IMR-90 (cell line): Measurements from ENCODE around the gene APCDD1. TPM values are rescaled to one million over a fixed set of nuclear protein-coding genes. Genes with fewer than 3 reads are reported as not detected.

Experiments used
- ATAC-seq: fragments of 200-7000 bp; cut with Tn5 transposase; 2 replicates; pipeline ENCODE4 v1.9.1; 2020; ENCODE audit warnings: low read depth, mild to moderate bottlenecking, moderate library complexity
- BruUV-seq: library from RNA; stranded (reverse); fragments of 400-500 nt; replicated peaks from 2 replicates; lab custom pipeline; 2021; lab: Mats Ljungman, UMichigan
- CTCF ChIA-PET: fragments of 300-600 bp; formaldehyde crosslinking; extraction: SDS; loops from one replicate; lab custom pipeline; 2021; ENCODE audit warnings: antibody characterized with exemption; lab: Yijun Ruan, JAX
- POLR2A ChIA-PET: fragments of 300-600 bp; sonication (Branson Sonifier 250); formaldehyde crosslinking; loops from one replicate; lab custom pipeline; 2022; ENCODE audit warnings: antibody characterized with exemption; ENCODE audit not compliant: unreplicated experiment; lab: Charles Lee
- DNase-seq: peaks from one replicate; pipeline ENCODE4 v3.0.0; 2013
- H2AFZ ChIP-seq: replicated peaks from 2 replicates; pipeline ENCODE3; 2013; ENCODE audit warnings: low read length, mild to moderate bottlenecking; ENCODE audit not compliant: poor library complexity
- H2AK5ac ChIP-seq: 2 replicates; pipeline ENCODE4 v1.6.1; 2013; ENCODE audit warnings: low read depth, low read length, inconsistent platforms
- H2AK9ac ChIP-seq: replicated peaks from 2 replicates; pipeline ENCODE3; 2013; ENCODE audit warnings: mild to moderate bottlenecking, low read depth, low read length, moderate library complexity; ENCODE audit not compliant: poor library complexity
- H2BK120ac ChIP-seq: 2 replicates; pipeline ENCODE4 v1.6.1; 2013; ENCODE audit warnings: low read depth, low read length, inconsistent platforms
- H2BK15ac ChIP-seq: 3 replicates; pipeline ENCODE4 v1.6.1; 2013; ENCODE audit warnings: low read depth, low read length, inconsistent platforms
- H2BK20ac ChIP-seq: 2 replicates; pipeline ENCODE4 v1.6.1; 2013; ENCODE audit warnings: low read depth, mild to moderate bottlenecking, inconsistent platforms, low read length, moderate library complexity
- H2BK5ac ChIP-seq: 2 replicates; pipeline ENCODE4 v1.6.1; 2013; ENCODE audit warnings: mild to moderate bottlenecking, low read depth, low read length, inconsistent platforms; ENCODE audit not compliant: poor library complexity, severe bottlenecking
- H3K14ac ChIP-seq: replicated peaks from 2 replicates; pipeline ENCODE4 v1.6.1; 2013; ENCODE audit warnings: low read depth, low read length, inconsistent platforms
- H3K18ac ChIP-seq: 2 replicates; pipeline ENCODE4 v1.6.1; 2013; ENCODE audit warnings: low read depth, low read length, control low read depth
- H3K23ac ChIP-seq: 2 replicates; pipeline ENCODE4 v1.6.1; 2013; ENCODE audit warnings: low read depth, low read length, inconsistent platforms
- H3K27ac ChIP-seq: 2 replicates; pipeline ENCODE4 v1.5.1; 2013; ENCODE audit warnings: mild to moderate bottlenecking, control low read depth, low read length; ENCODE audit not compliant: insufficient read depth
- H3K27me3 ChIP-seq: 2 replicates; pipeline ENCODE4 v1.6.1; 2013; ENCODE audit warnings: low read length; ENCODE audit not compliant: control insufficient read depth, insufficient read depth
- H3K36me3 ChIP-seq: 2 replicates; pipeline ENCODE4 v1.6.1; 2013; ENCODE audit warnings: low read length, mixed read lengths; ENCODE audit not compliant: control insufficient read depth, insufficient read depth
- H3K4ac ChIP-seq: 2 replicates; pipeline ENCODE4 v1.6.1; 2013; ENCODE audit warnings: low read depth, low read length, inconsistent platforms
- H3K4me1 ChIP-seq: 2 replicates; pipeline ENCODE4 v1.6.1; 2013; ENCODE audit warnings: low read length, mixed read lengths; ENCODE audit not compliant: control insufficient read depth, insufficient read depth
- H3K4me2 ChIP-seq: 2 replicates; pipeline ENCODE4 v1.6.1; 2013; ENCODE audit warnings: low read depth, mild to moderate bottlenecking, control low read depth, low read length, moderate library complexity
- H3K4me3 ChIP-seq: 2 replicates; pipeline ENCODE4 v1.5.1; 2013; ENCODE audit warnings: low read depth, mild to moderate bottlenecking, control low read depth, low read length, moderate library complexity; ENCODE audit not compliant: insufficient read depth
- H3K56ac ChIP-seq: 2 replicates; pipeline ENCODE4 v1.6.1; 2013; ENCODE audit warnings: low read length, inconsistent platforms; ENCODE audit not compliant: insufficient read depth; ENCODE audit errors: extremely low read depth
- H3K79me1 ChIP-seq, 2 experiments: 2 replicates each; pipeline ENCODE4 v1.6.1; 2013; ENCODE audit warnings: low read length in 2 of 2, inconsistent platforms in 1 of 2, low read depth in 1 of 2
- H3K9ac ChIP-seq: 2 replicates; pipeline ENCODE4 v1.6.1; 2013; ENCODE audit warnings: low read depth, low read length, control low read depth
- H3K9me1 ChIP-seq: 2 replicates; pipeline ENCODE4 v1.6.1; 2013; ENCODE audit warnings: low read length, inconsistent platforms; ENCODE audit not compliant: insufficient read depth
- H3K9me3 ChIP-seq: 2 replicates; pipeline ENCODE4 v1.6.1; 2013; ENCODE audit warnings: low read length; ENCODE audit not compliant: control insufficient read depth, insufficient read depth
- H4K20me1 ChIP-seq: 2 replicates; pipeline ENCODE4 v1.6.1; 2013; ENCODE audit warnings: low read length, inconsistent platforms; ENCODE audit not compliant: insufficient read depth
- H4K5ac ChIP-seq: 2 replicates; pipeline ENCODE4 v1.6.1; 2013; ENCODE audit warnings: mild to moderate bottlenecking, low read depth, low read length, control low read depth
- H4K8ac ChIP-seq, 2 experiments: 2 replicates each; pipeline ENCODE4 v1.6.1; 2013; ENCODE audit warnings: low read depth in 2 of 2, low read length in 2 of 2, control low read depth in 1 of 2, inconsistent platforms in 1 of 2
- H4K91ac ChIP-seq: 2 replicates; pipeline ENCODE4 v1.6.1; 2013; ENCODE audit warnings: low read depth, low read length, inconsistent platforms; ENCODE audit not compliant: insufficient read depth
- BHLHE40 ChIP-seq: fragments of 150-350 bp; IDR thresholded peaks from 2 replicates; pipeline ENCODE4 v1.6.1; 2016; ENCODE audit warnings: mild to moderate bottlenecking, low read depth, low read length
- CEBPB ChIP-seq: IDR thresholded peaks from 2 replicates; pipeline ENCODE4 v1.6.1; 2012; ENCODE audit warnings: low read depth, low read length, improper control_type of control experiment
- CHD1 ChIP-seq: IDR thresholded peaks from 2 replicates; pipeline ENCODE4 v1.6.1; 2012; ENCODE audit warnings: low read depth, low read length, improper control_type of control experiment
- MAFK ChIP-seq: IDR thresholded peaks from 2 replicates; pipeline ENCODE4 v1.6.1; 2012; ENCODE audit warnings: low read depth, low read length, improper control_type of control experiment
- MAZ ChIP-seq: IDR thresholded peaks from 2 replicates; pipeline ENCODE4 v1.6.1; 2012; ENCODE audit warnings: low read depth, mild to moderate bottlenecking, low read length, improper control_type of control experiment, moderate library complexity, borderline replicate concordance
- NFE2L2 ChIP-seq: fragments of 150-350 bp; IDR thresholded peaks from 2 replicates; pipeline ENCODE4 v1.6.1; 2016; ENCODE audit warnings: low read depth, mild to moderate bottlenecking, low read length
- RFX5 ChIP-seq: IDR thresholded peaks from 2 replicates; pipeline ENCODE4 v1.8.0; 2012; ENCODE audit warnings: low read depth, mild to moderate bottlenecking, low read length, moderate library complexity
- WGBS, 2 experiments: methylation state at CpG; one replicate each; pipeline versions ENCODE4 v1.1.5 to v1.1.7; 2013; ENCODE audit warnings: missing lambda C conversion rate in 2 of 2; ENCODE audit not compliant: insufficient read length in 1 of 2; ENCODE audit errors: extremely low coverage in 2 of 2; 5-methylcytosine and 5-hydroxymethylcytosine counted together
- dilution Hi-C: fragments of 300-500 bp; cut with HindIII; formaldehyde crosslinking; loops from one replicate; pipeline ENCODE4 v1.14.3; 2018; ENCODE audit warnings: low sequenced_read_pairs; ENCODE audit not compliant: unreplicated experiment
- in situ Hi-C: fragments of 300-500 bp; cut with MboI; formaldehyde crosslinking; loops from 3 replicates; pipeline ENCODE4 v1.14.3; 2019; ENCODE audit warnings: low sequenced_read_pairs, inconsistent platforms, mixed read lengths
- intact Hi-C: fragments of 100-400 bp; cut with micrococcal nuclease; formaldehyde crosslinking; loops from 2 replicates; pipeline ENCODE4 v1.10.0; 2022
- polyA plus RNA-seq, 3 experiments: library from polyadenylated mRNA; depleted of rRNA; stranded (reverse); fragments of >200 nt; gene quantifications; 2 replicates each; pipeline ENCODE4 v1.2.3, GENCODE V29; 2012; ENCODE audit warnings: low replicate concordance in 1 of 3
- total RNA-seq: library from RNA; depleted of rRNA; stranded (reverse); fragments of >200 nt; gene quantifications from 2 replicates; pipeline ENCODE4 v1.2.3, GENCODE V29; 2012
- TF ChIP-seq, protein P1 (sequence below): fragments of 150-350 bp; IDR thresholded peaks from 2 replicates; pipeline ENCODE4 v1.6.1; 2017; ENCODE audit warnings: mild to moderate bottlenecking, antibody characterized with exemption, low read length, low read depth

Gene APCDD1
- total and polyA plus RNA-seq, 2 of the 4 experiments (the other 2 are of a cell fraction): 1.1 to 2.2 TPM

DNA sequence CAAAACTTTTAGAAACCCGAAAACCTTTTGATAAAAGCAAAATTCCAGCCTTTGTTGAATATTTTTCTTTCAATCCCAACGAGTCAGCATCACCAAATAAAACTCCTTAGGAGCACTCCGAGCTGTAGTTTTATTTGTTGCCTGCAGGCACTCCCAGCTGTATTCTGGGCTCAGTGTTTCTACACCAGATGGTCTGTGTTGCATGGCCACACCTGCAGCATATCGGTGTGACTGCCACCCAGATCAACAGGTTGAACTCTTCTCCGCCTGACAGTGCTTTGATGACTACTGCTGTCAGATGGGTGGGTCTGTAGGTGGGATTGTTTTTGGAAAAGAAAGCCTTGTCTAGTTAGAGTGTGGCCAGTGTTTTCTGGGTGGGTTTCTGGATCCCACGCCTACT, 32.7 kb downstream of the APCDD1 start:
- dilution Hi-C loops: no loop called here
- POLR2A ChIA-PET: no interaction called here

More for the DNA sequence above, 32.7 kb downstream of the APCDD1 start:
- TF ChIP-seq MAZ (no peak), MAFK (no peak), NFE2L2 (no peak), CHD1 (no peak), CEBPB (no peak), BHLHE40 (no peak), RFX5 (no peak)
- TF ChIP-seq, protein P1, sequence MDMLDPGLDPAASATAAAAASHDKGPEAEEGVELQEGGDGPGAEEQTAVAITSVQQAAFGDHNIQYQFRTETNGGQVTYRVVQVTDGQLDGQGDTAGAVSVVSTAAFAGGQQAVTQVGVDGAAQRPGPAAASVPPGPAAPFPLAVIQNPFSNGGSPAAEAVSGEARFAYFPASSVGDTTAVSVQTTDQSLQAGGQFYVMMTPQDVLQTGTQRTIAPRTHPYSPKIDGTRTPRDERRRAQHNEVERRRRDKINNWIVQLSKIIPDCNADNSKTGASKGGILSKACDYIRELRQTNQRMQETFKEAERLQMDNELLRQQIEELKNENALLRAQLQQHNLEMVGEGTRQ: no peak
- Histone ChIP-seq H3K56ac (no peak overlapping the region), H3K9me1 (no peaks in the 10 kb centered on the region), H3K9ac (no peak overlapping the region), H3K4me3 (no peak overlapping the region), H2AFZ (no peak overlapping the region), H2BK120ac (no peak overlapping the region), H3K79me1 (no peaks in the 10 kb centered on the region), H2BK20ac (no peak overlapping the region), H2AK9ac (no peak overlapping the region), H3K36me3 (no peaks in the 10 kb centered on the region; the same call in 1 of the 2 replicates), H4K20me1 (no peaks in the 10 kb centered on the region), H2BK5ac (no peak overlapping the region), H3K27me3 (peaks cover 7% of the 10 kb centered on the region), H3K4me2 (no peak overlapping the region), H3K23ac (no peak overlapping the region), H2BK15ac (no peak overlapping the region), H3K14ac (no peak overlapping the region), H2AK5ac (no peak overlapping the region), H3K27ac (no peak overlapping the region), H3K9me3 (no peaks in the 10 kb centered on the region), H3K4me1 (no peaks in the 10 kb centered on the region), H4K8ac (no peak overlapping the region), H4K5ac (no peak overlapping the region), H3K18ac (no peak overlapping the region), H3K4ac (no peak overlapping the region), H4K91ac (no peak overlapping the region)
- no TSS peak for BruUV-seq
- DNase-seq: no peak
- WGBS, 2 experiments: 50% methylated on average over 1 of the region's 6 CpGs; no CpG with 5 or more reads in 1 of the 2 experiments
- ATAC-seq: no peak
- CTCF ChIA-PET: interaction anchor here (1.0 kb wide), 1 partner anchor 12 kb away, joined by 3 read pairs; no protein-coding TSS in a partner anchor
- intact Hi-C loops (no loop called here), in situ Hi-C loops (no loop called here)
